GM12801 (cell line): Measurements from ENCODE around the gene ZBED5.

Experiments used
- CTCF ChIP-seq: IDR thresholded peaks from one replicate; pipeline ENCODE4 v1.5.1; 2011; ENCODE audit warnings: control low read depth; ENCODE audit not compliant: insufficient read length; ENCODE audit errors: extremely low read depth

Gene ZBED5

DNA sequence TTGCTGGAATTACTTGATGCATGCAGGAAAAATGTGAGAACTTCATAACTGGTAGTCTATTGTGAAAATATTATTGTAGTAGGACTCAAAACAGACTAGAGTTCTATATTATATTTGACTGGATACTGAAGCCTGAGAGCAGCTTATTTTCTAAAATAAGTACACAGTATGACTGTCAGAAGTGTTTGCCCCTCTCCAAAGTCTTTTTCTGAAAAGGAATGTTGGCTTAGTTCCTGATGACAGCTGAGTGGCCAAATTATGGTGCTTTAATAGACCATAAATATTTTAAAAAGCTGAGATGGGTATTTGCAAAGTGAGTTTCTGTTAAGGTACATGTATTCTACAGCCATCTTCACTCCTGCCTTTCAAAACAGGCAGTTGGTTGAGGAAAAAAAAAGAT, 13.1 kb downstream of the ZBED5 start:
- TF ChIP-seq CTCF = no peak

DNA sequence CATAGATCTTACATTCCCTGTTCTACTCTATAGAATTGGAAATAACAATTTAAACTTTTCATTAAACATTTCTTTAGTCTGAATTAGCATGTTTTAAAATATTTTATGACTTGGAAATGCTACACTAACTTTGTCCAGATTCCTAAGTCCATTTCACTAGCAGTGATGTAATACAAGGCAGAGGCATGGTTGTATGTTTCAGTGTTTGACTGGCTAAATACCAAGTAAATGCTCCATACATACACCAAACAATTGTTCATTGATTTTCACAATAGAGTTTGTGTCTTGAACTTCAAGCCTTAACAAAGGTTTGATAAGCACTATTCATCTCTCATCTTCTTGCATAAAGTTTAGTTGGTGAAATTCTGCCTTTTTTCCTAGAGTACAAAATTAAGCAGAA, 13.5 kb downstream of the ZBED5 start:
- TF ChIP-seq CTCF = no peak

DNA sequence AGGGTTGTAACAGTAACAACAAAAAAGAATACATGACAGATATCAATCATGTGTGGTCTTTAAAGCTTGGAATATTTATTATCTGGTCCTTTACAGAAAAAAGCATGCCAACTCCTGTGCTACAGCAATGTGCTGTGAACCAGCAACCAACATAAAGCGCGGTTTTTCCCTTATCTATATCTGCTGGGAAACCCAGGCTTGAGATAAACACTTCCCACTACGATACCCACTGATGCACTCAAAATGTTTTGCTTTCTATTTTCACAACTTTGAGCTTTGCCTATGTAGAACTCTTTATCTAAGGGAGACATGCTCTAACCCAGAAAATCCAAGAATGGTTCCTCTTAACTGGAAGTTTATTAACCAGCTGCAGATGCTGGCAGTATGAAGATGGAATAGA, 19.0 kb downstream of the ZBED5 start:
- TF ChIP-seq CTCF = no peak

DNA sequence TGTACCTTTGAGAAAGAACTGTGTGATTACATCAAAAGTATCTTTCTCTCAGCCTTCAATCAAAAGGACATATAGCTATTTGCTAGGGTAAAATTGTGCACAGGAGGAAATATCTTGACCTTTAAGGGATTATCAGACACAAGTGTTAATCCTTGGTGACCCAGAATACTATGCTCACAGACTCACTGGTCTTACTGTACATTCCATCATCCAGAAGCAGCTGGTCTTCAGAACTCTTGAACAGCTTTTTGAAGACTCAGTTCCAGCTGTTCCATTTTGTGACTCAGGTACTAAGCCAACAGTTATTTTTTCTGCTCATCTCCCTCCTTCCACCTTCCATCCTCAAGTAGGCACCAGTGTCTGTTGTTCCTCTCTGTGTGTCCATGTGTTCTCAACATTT, 19.8 kb downstream of the ZBED5 start:
- no peak for TF ChIP-seq CTCF

GRCh38 chr11:10829139-10829538, 28.7 kb downstream of the ZBED5 start:
- no peak for TF ChIP-seq CTCF

DNA sequence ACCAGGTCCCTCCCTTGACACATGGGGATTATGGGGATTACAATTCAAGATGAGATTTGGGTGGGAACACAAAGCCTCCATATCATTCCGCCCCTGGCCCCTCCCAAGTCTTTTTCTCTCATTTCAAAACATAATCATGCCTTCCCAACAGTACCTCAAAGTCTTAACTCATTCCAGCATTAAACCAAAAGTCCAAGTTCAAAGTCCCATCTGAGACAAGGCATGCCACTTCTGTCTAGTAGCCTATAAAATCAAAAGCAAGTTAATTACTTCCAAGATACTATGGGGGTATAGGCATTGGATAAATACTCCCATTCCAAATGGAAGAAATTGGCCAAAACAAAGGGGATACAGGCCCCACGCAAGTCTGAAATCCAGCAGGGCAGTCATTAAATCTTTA, 29.5 kb downstream of the ZBED5 start:
- no peak for TF ChIP-seq CTCF

- no peak for TF ChIP-seq CTCF
These were observed 33.0 kb downstream of the ZBED5 start for GRCh38 chr11:10824888-10825287.

GRCh38 chr11:10823152-10823579, 34.7 kb downstream of the ZBED5 start:
- TF ChIP-seq CTCF = no peak
